SK-N-MC (cell line): ENCODE measurements around the gene SHISA9.

Experiments used
- EZH2 ChIP-seq: fragments of 200-600 bp; sonication (generic); IDR thresholded peaks from one replicate; pipeline ENCODE4 v1.6.1; 2017; ENCODE audit warnings: antibody characterized with exemption
- FOXP2 ChIP-seq: optimal IDR thresholded peaks from 2 replicates; pipeline ENCODE3; 2011; ENCODE audit warnings: mild to moderate bottlenecking, moderate library complexity; ENCODE audit not compliant: insufficient read depth; ENCODE audit errors: extremely low read length, control extremely low read depth
- POLR2AphosphoS5 ChIP-seq: IDR thresholded peaks from 2 replicates; pipeline ENCODE4 v1.6.1; 2012; ENCODE audit warnings: mild to moderate bottlenecking, low read depth, low read length, borderline replicate concordance

GRCh38 chr16:13205352-13205751 lies 304.0 kb downstream of the SHISA9 start:
- TF ChIP-seq POLR2AphosphoS5, result no peak
- TF ChIP-seq EZH2, result no peak
- TF ChIP-seq FOXP2, result no peak
